Vagina (tissue), 2 donors: ENCODE results near the gene GLT6D1. TPM values are rescaled to one million over a fixed set of nuclear protein-coding genes. Genes with fewer than 3 reads are reported as not detected.

ENCODE experiments used
- DNase-seq, 2 donors: peaks; one replicate each; pipeline ENCODE4 v3.0.0-alpha.2; 2017; ENCODE audit errors: extremely low spot score in 2 of 2
- H3K27ac ChIP-seq: fragments of 200-600 bp; sonication (generic); one replicate; pipeline ENCODE4 v1.5.1; 2019
- H3K27me3 ChIP-seq: fragments of 200-600 bp; sonication (generic); one replicate; pipeline ENCODE4 v1.5.1; 2019
- H3K36me3 ChIP-seq, 2 donors: fragments of 200-600 bp; sonication (generic); one replicate each; pipeline ENCODE4 v1.5.1; 2017 to 2019
- H3K4me1 ChIP-seq: fragments of 200-600 bp; sonication (generic); one replicate; pipeline ENCODE4 v1.5.1; 2019
- H3K4me3 ChIP-seq, 2 donors: fragments of 200-600 bp; sonication (generic); 1 replicate in 1 of 2; 2 replicates in 1 of 2; pipeline ENCODE4 v1.5.1; 2016 to 2019
- H3K9me3 ChIP-seq: fragments of 200-600 bp; sonication (generic); one replicate; pipeline ENCODE4 v1.5.1; 2019
- CTCF ChIP-seq, 3 experiments: fragments of 450-650 bp in 2 of 3; fragments of 200-600 bp in 1 of 3; sonication (generic) in 1 of 3; IDR thresholded peaks; one replicate each; pipeline ENCODE4 v1.5.1; 2017 to 2019; ENCODE audit warnings: antibody characterized with exemption in 3 of 3, mild to moderate bottlenecking in 2 of 3, moderate library complexity in 2 of 3
- POLR2A ChIP-seq, 2 donors: fragments of 450-650 bp; IDR thresholded peaks; one replicate each; pipeline ENCODE4 v1.6.1; 2017; ENCODE audit warnings: antibody characterized with exemption in 2 of 2, mild to moderate bottlenecking in 2 of 2, moderate library complexity in 2 of 2
- POLR2AphosphoS5 ChIP-seq, 2 donors: sonication (generic); formaldehyde crosslinking; IDR thresholded peaks; one replicate each; pipeline ENCODE4 v1.9.0; 2017; ENCODE audit warnings: antibody characterized with exemption in 2 of 2, mild to moderate bottlenecking in 2 of 2, low read depth in 1 of 2; ENCODE audit not compliant: insufficient read depth in 1 of 2
- intact Hi-C: fragments of 100-400 bp; cut with DNase I; formaldehyde crosslinking; loops from one replicate; pipeline ENCODE4 v1.15.1; 2023
- total RNA-seq: library from RNA; depleted of rRNA; stranded (reverse); fragments of >200 nt; gene quantifications from one replicate; pipeline ENCODE4 v1.2.3, GENCODE V29; 2016

The GLT6D1 gene
- total RNA-seq, 1 donor from 2014 or later: not detected

GRCh38 chr9:135601988-135602387 is 37.4 kb downstream of the GLT6D1 start:
- H3K27me3 ChIP-seq: no peaks in the 10 kb centered on the region
- DNase-seq: no peak
- H3K27ac ChIP-seq: no peak overlapping the region
- H3K9me3 ChIP-seq: no peaks in the 10 kb centered on the region
- H3K36me3 ChIP-seq: no peaks in the 10 kb centered on the region
- intact Hi-C loops: no loop called here
- TF ChIP-seq POLR2AphosphoS5 (IDR thresholded peaks at IDR 0.05; ENCODE audit: insufficient read depth in 1 of 2, low read depth in 1 of 2) (no peak), CTCF (IDR thresholded peaks at IDR 0.05) (no peak), POLR2A (IDR thresholded peaks at IDR 0.05) (no peak)
- H3K4me1 ChIP-seq: no peaks in the 10 kb centered on the region
- no peak overlapping the region for H3K4me3 ChIP-seq

- no peak overlapping the region for H3K4me3 ChIP-seq
- no peak for DNase-seq
- no peaks in the 10 kb centered on the region for H3K9me3 ChIP-seq
- TF ChIP-seq POLR2A (IDR thresholded peaks at IDR 0.05) (no peak), CTCF (IDR thresholded peaks at IDR 0.05) (no peak), POLR2AphosphoS5 (IDR thresholded peaks at IDR 0.05; ENCODE audit: insufficient read depth in 1 of 2, low read depth in 1 of 2) (no peak)
- intact Hi-C loops: no loop called here
- no peaks in the 10 kb centered on the region for H3K27me3 ChIP-seq
- no peaks in the 10 kb centered on the region for H3K4me1 ChIP-seq
- no peaks in the 10 kb centered on the region for H3K36me3 ChIP-seq
- H3K27ac ChIP-seq: no peak overlapping the region
These were observed 39.0 kb downstream of the GLT6D1 start for GRCh38 chr9:135600296-135600817.

- intact Hi-C loops: no loop called here
- DNase-seq: no peak
- H3K4me1 ChIP-seq: no peaks in the 10 kb centered on the region
- no peaks in the 10 kb centered on the region for H3K27me3 ChIP-seq
- H3K36me3 ChIP-seq: no peaks in the 10 kb centered on the region
- H3K9me3 ChIP-seq: no peaks in the 10 kb centered on the region
- TF ChIP-seq POLR2A (IDR thresholded peaks at IDR 0.05): no peak
- TF ChIP-seq CTCF (IDR thresholded peaks at IDR 0.05): no peak
- TF ChIP-seq POLR2AphosphoS5 (IDR thresholded peaks at IDR 0.05; ENCODE audit: insufficient read depth in 1 of 2, low read depth in 1 of 2): no peak
- no peak overlapping the region for H3K27ac ChIP-seq
- no peak overlapping the region for H3K4me3 ChIP-seq
These were observed 43.1 kb downstream of the GLT6D1 start for GRCh38 chr9:135596211-135596610.

GRCh38 chr9:135592625-135593024 is 46.7 kb downstream of the GLT6D1 start:
- DNase-seq: peak in 1 of 2 donors; percentile 29
- intact Hi-C loops: no loop called here
- H3K4me1 ChIP-seq: no peaks in the 10 kb centered on the region
- H3K4me3 ChIP-seq: no peak overlapping the region
- no peaks in the 10 kb centered on the region for H3K36me3 ChIP-seq
- no peak for TF ChIP-seq CTCF (IDR thresholded peaks at IDR 0.05)
- no peak for TF ChIP-seq POLR2AphosphoS5 (IDR thresholded peaks at IDR 0.05; ENCODE audit: insufficient read depth in 1 of 2, low read depth in 1 of 2)
- TF ChIP-seq POLR2A (IDR thresholded peaks at IDR 0.05): no peak
- H3K9me3 ChIP-seq: no peaks in the 10 kb centered on the region
- no peaks in the 10 kb centered on the region for H3K27me3 ChIP-seq
- H3K27ac ChIP-seq: no peak overlapping the region

GRCh38 chr9:135592331-135592590 is 47.1 kb downstream of the GLT6D1 start:
- no peaks in the 10 kb centered on the region for H3K27me3 ChIP-seq
- TF ChIP-seq POLR2AphosphoS5 (IDR thresholded peaks at IDR 0.05; ENCODE audit: insufficient read depth in 1 of 2, low read depth in 1 of 2): no peak
- no peak for TF ChIP-seq CTCF (IDR thresholded peaks at IDR 0.05)
- TF ChIP-seq POLR2A (IDR thresholded peaks at IDR 0.05): no peak
- no peak for DNase-seq
- H3K4me1 ChIP-seq: no peaks in the 10 kb centered on the region
- intact Hi-C loops: no loop called here
- H3K27ac ChIP-seq: no peak overlapping the region
- H3K4me3 ChIP-seq: no peak overlapping the region
- no peaks in the 10 kb centered on the region for H3K36me3 ChIP-seq
- H3K9me3 ChIP-seq: no peaks in the 10 kb centered on the region
